Stimulated activated naive CD4-positive, alpha-beta T cell treated with Interleukin-2 at 50 U/mL for 16 hours (primary cell): ENCODE results near the gene PTPRH.

Experiments used
- DNase-seq: peaks from one replicate; lab custom pipeline; 2025; lab: John Stamatoyannopoulos, UW

The PTPRH gene, protein sequence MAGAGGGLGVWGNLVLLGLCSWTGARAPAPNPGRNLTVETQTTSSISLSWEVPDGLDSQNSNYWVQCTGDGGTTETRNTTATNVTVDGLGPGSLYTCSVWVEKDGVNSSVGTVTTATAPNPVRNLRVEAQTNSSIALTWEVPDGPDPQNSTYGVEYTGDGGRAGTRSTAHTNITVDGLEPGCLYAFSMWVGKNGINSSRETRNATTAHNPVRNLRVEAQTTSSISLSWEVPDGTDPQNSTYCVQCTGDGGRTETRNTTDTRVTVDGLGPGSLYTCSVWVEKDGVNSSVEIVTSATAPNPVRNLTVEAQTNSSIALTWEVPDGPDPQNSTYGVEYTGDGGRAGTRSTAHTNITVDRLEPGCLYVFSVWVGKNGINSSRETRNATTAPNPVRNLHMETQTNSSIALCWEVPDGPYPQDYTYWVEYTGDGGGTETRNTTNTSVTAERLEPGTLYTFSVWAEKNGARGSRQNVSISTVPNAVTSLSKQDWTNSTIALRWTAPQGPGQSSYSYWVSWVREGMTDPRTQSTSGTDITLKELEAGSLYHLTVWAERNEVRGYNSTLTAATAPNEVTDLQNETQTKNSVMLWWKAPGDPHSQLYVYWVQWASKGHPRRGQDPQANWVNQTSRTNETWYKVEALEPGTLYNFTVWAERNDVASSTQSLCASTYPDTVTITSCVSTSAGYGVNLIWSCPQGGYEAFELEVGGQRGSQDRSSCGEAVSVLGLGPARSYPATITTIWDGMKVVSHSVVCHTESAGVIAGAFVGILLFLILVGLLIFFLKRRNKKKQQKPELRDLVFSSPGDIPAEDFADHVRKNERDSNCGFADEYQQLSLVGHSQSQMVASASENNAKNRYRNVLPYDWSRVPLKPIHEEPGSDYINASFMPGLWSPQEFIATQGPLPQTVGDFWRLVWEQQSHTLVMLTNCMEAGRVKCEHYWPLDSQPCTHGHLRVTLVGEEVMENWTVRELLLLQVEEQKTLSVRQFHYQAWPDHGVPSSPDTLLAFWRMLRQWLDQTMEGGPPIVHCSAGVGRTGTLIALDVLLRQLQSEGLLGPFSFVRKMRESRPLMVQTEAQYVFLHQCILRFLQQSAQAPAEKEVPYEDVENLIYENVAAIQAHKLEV

DNA sequence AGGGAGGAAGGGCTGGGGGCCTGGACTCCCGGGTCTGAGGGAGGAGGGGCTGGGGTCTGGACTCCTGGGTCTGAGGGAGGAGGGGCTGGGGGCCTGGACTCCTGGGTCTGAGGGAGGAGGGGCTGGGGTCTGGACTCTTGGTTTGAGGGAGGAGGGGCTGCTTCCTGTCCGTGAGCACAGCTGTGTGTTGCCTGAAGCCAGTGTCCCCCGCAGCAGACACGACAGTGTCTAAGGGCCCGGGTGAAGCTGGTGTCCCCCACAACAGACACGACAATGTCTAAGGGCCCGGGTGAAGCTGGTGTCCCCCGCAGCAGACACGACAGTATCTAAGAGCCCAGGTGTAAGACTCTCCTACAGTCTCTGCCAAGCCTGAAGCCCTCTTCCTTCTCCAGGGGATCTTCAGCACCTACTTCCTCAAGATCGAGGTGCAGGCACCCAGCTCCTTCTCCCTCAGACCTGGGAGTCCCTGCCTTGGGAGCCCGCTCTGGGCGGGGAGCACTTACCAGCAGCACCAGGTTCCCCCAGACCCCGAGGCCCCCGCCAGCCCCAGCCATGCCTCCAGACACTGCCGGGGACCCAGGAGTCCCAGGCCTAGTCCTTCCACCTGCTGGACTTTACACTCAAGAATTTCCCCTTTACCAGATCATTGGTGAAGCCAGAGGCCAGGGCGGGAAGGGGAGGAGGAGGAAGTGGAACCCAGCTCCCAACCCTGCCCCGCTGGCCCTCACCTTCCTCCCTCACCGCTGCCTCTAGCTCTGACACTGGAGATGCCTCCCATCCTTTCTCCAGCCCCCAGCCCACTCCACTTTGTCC, at the start of gene PTPRH:
TSS of gene PTPRH (minus strand) at position 622 of the 813 bp plus-strand sequence. CDS start at position 554, 68 bp downstream.
- DNase-seq: peak; percentile 5

DNA sequence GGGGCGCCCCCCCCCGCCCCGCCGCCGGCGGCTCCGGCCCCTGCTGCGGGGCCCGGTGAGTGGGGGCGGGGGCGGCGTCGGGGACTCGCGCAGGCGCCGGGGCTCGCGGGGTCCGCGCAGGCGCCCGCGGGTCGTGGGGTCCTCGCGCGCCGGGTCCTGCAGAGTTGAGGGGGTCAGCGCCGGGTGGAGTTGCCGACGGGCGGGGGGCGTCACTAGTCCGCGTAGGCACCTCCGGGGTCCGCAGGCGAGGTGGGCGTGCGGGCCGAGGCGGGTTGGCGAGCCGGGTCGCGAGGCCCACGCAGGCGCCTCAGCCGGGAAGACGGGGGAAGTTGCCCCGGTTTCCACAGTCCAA, 49.2 kb upstream of the PTPRH start:
- DNase-seq: peak; percentile 49

DNA sequence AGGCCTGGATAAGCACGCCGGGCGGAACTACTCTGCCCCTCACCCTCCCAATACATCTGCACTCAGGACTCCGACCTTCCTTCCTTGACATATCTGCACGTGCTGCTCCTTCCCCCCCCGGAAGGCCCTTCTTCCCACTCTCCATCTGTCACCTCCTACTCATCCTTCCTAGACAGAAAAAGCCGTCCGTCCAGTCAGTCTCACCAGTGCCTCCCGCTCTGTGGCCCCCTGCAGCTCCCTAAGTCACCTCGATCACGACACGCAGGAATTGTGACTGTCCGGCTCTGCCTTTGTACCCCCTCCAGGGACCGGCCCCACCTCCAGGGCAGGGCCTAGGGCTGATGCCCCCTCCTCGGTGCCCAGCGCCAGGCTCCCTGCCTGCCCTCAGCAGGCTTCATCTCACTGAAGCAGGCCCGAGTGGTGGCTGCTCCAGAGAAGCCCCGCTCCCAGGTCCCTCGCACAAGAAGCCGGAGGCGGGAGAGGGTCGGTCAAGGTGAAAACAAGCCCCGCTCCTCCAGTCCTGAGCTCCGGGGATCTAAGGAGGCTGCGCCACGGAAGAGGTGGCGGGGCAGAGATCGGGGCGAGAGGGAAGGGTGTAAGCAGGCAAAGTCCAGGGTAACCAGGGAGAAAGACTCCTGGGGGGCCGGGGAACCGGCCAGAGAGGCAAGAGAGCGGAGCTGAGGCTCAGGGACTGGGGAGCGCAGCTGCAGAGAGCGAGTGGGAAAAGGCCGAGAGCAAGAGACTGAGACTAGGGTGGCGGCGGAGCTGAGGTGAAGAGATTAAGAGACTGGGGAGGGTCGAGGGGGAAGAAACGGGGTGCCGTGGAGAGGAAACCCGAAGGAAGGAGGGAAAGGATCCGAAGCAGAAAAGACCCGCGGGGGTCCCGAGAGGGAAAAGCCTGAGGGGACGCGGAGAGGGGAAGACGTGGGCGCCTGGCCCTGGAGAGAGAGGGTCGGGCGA, 48.4 kb upstream of the PTPRH start:
- peak; percentile 21 for DNase-seq

DNA sequence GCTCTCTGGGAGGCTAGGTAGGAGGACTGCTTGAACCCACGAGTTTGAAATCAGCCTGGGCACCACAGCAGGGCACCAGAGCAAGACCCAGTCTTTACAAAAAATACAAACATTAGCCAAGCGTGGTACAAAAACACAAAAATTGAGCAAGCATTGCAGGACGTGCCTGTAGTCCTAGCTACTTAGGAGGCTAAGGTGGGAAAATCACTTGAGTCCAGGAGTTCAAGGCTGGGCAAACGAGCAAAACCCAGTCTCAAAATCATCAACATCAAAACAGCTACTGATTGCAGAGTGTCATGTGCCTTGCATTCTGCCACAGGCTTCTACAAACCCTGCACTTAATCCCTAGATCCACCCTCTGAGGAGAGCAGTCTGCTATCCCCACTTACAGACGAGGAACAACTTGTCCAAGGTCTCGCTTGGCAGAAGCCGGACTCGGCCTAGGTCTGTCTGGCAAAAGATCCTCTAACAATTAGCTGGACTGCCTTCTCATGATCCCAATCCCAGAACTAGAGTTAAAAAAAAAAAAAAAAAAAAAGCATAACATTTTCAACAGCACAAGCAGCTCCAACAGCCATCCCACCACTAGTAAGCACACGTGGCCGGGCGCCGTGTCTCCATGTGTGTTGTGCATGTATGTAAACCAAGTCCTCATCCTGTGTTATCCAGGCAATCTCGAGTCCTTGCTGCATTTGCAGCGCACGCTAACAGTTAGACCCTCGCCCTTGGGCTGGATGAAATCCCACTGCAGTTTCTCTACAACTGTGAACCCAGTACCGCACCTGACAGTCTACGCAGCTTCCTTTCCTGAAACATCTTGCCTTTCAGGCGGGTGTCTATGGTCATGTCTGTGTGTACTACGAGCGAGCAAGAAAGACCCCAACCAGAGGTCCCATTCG, 47.5 kb upstream of the PTPRH start:
- DNase-seq: peak; percentile 19

DNA sequence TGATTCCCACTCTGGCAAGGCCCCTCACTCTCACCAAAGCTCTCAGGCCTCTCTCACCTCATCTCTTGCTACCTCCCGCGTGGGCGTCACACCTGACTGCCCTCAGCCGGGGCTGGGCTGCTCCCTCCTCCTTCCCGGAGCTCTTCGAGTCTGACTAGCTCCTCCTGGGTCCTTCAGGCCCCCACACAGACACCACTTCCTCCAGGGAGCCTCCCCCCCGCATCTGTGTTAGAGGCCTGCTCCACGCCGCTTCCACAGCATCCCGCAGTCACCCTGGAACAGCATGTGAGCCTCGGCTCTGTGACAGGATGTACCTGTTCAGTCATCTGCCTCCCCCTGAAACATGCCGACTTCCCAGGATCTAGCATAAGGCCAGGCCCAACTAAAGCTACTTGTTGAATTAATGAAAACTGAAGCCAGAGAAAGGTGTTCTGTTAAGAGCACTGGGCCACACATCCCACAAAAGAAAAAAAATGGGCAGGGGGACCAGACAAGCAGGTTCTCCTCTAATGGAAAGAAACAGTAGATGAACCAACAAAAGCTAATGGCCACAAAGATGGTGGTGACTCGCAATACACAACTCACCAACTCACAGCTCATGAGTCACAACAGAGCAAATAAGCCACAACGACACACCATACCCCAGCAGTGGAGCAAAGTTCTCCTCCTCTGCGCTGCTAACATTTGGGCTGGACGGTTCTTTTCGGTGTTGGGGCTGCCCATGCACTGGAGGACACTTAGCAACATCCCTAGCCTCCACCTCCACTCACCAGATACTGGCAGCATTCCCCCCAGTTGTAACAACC, 46.5 kb upstream of the PTPRH start:
- DNase-seq: peak; percentile 35

DNA sequence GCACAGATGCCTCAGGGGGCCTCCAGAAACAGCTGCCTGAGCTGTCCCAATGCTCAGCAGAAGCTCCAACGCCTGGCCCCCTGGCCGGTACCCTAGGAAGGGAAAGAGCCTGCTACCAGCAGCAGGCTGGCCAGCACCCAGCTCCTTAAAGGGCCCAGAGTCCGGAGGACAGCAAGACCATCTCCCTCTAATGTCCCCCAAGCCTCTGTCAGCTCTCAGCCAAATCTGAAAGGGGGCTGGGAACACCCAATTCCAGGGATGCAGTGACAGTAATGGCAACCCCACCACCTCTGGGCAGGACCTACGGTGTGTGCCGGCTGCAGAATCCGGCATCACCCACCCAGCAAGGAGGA, 45.3 kb upstream of the PTPRH start:
- DNase-seq: no peak

DNA sequence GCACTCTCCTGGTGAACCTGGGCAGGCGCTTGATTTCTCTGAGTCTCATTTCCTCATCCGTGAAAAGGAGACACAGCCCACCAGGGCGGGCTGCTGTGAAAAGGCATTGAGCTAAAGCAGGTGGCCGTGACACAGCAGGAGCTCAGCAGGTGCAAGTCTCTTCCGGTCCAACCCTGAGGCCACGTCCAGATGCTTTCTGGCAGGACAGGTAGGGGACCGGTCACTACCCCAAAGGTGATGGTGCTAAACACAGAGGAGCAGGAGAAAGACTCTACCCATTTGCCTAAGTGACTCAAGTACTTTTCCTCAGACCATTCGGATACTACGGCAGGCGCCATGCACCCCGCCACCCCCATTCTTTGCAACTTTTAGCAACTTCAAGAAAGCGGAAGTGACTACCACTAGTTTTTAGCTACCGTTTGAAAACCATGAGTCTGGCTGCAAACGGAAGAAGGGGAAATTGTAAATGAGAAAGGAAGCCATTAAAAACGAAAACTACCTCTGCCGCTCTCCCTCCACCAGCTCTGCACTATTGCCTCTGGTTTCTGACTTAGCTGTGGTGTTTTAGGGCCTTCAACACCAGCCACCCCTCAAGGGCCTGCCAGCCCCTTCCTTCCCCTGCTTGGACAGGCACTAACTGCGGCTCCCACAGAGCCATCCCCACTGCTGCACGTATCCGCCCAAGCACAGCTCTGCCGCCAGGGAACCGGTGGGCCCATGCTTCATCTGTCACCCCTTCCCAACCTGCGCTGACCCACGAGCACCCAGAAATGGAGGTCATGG, 44.7 kb upstream of the PTPRH start:
- DNase-seq: peak; percentile 41

DNA sequence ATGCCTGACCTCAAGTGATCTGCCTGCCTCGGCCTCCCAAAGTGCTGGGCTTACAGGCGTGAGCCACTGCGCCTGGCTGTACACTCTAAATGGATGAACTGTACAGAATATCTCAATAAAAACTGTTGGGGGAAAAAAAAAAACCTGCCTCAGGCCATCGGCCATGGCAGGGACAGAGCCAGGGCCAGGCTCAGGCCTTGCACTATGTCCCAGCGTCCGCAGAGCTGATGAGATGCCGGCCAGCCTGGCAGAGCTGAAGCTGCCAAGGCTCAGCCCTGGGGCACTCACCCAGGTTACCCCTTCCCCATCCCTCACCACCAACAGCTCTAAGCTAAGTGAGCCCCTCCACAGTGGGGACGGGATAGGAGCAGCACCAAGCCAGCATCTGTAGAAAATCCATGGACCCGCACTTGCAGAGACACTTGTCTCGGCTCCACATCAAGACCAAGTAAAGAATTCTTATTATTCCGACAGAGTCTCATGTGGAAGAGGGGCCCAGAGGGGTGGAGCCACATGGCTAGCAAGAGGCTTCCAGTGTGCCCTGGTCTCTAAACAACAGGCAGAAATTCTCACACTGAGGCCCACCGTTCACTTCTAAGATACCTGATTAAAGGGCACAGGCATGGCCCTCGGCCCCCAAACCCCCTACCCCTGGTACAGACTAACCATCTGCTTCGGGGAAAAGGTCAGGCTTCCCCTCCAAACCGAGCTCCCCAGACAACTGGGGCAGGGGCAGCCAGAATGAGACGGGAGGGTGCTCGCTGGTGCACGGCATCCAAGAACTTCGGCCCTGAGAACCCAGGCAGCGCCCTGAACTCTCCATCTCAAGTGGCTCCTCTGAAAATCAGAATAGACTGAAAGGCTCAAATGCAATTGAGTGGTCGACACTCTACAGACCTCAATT, 43.7 kb upstream of the PTPRH start:
- no peak for DNase-seq

DNA sequence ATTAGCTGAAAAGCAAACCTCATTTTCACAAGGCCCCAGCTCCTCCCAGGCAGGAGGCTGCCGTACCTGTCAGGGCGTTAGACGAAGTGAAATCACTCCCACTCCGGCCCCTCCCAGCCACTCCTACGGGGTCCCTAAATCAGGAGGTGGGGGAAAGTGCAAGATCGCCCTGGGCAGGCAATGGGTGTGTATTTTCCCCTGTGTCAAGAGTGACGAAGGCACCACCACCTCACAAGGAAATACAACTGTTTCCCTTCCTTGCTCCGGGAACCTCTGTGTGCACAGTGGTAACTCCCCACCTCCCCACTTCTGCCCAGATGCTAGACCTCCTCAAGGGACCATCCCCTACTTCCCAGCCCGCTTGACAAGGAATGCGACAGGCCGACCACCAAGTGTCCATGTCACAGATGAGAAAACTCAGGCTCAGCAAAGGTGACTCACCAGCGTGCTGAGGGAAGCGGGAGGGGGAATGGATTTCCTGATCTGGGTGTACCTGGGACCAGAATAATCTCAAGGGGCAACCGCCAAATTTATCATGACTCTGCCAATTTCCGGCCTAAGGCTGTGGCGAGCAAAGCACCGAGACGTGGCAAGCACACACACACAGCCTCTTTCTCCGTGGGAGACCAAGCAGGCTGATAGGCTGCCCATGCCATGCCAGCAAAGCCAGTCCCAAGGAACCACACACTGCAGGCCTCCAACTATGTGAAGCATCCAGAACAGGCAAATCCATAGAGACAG, 42.2 kb upstream of the PTPRH start:
- DNase-seq: peak; percentile 33

DNA sequence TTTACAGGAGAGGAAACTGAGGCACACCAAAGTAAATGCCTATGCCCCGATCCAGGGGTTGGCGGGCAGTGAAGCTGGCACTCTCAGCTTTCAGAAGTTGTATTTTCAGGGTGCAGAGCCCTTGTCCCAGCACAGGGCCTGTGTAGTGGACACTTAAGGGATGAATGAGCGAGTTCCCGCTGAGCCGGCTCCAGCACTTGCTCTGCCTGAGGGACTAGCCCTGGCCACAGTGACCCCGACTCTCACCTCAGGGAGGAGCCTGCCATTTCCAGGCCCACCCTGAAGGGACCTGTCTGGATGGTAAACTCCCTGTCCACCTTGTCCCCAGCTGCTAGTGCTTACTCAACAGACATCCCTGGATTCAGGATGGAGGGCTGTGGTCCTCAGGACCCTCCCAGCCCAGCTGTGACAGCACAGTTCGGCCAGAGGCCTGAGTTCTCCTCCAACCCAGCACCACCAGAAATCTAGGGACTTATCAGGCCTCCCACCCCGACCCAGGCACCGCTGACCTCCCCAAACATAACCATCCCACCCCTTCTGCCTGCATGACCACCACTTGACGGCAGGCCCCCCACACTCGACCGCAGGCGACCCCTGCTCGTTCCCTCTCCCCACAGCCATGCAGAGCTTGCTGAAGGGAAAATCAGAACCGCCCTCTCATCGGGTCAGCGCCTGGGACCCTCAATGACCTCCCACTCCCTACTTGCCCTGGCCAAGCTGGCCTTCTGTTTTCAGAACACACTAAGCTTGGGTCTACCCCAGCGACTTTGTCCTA, 41.1 kb upstream of the PTPRH start:
- DNase-seq: no peak

DNA sequence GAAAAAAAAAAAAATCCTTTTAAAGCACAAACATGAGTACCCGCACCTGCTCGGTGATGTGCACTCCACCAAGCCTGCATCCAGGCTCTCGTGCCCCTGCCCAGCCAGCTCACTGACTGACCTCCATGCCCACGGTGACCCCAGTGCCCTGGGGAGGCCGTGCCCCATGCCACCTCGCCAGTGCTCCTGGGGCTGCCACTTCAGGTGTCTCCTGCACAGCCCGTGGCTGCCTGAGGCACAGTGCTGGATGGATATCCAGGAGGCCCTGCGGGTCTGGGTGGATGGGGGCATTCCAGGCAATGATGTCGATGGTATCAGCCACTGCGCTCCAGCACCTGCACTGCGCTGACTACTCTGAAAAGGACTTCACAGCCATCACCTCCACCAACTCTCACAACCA, 40.5 kb upstream of the PTPRH start:
- no peak for DNase-seq

DNA sequence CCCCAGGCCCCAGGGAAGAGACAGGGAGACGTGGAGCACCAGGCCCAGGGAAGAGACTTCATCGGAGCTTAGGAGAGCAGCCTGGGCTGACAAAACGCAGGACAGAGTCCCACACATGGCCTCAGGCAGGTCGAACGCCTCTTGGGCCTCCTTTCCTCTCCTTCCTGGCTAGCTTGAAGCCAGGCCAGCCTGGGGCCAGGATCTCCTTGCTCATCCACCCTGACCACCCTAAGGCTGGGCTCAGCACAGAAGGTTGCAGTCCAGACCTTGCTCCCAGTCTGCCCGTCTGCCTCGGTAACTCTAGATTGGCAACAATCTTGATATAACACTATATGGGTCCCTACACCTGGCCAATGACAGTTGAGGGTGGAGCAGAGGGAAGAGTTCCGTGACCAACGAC, 39.4 kb upstream of the PTPRH start:
- no peak for DNase-seq

DNA sequence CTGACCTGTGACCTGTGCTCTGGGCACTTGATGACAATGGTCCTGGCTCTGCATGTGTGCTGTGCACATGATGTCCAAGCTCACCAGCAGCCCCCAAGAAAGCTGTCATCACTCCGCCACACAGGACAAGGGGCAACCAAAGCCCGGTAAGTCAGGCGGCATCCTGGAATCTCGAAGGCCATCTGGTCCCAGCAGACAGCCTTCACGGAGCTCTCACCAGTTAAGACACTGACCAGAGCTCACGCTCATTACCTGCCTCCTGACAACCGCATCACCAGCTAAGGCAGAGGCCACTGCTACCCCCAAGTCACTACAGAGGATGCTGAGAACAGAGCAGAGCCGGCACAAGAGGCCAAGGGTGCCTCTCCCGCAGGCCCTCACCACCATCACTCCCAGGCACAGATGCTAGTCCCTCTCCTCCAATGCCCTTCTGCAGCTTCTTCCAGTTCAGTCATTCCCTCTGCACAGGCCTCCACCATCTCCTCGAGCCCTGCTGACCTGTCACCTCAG, 38.9 kb upstream of the PTPRH start:
- no peak for DNase-seq

DNA sequence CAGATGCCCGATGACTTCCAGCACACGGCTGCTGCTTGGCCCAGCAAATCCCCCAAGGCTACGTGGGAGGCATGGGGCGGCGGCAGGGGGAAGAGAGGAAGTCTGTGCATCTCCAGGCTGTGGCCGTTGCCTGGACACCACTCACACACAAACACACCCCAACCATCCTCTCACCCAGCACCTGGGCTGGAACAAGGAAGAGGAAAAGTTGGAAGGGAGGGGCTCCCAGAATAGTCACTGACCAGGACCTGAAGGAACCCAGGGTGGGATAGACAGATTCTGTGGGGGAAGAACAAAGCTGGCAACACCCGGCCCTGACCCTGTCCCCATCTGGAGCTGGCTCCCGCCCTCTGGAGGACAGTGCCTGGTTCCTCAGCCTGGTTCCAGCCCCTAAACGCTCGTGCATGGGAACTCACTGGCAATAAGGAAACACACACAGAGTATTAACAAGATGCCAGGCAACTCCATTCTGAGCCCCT, 38.4 kb upstream of the PTPRH start:
- DNase-seq: no peak
